ENCODE measurements around the gene ACYP1. TPM values are rescaled to one million over a fixed set of nuclear protein-coding genes. Genes with fewer than 3 reads are reported as not detected.

The ACYP1 gene
- total RNA-seq, 1 experiment from 2014 or later: 23.5 TPM

GRCh38 chr14:75018694-75019093, 45.1 kb downstream of the ACYP1 start:
- Histone ChIP-seq H3K9me2 (replicated peaks; ENCODE audit: low read length) (no peaks in the 10 kb centered on the region), H3K9me3 (ENCODE audit: low read length) (no peaks in the 10 kb centered on the region), H3K27me3 (ENCODE audit: low read length) (no peaks in the 10 kb centered on the region), H3K4me2 (ENCODE audit: low read length) (peak overlapping the region; percentile 12; the same call in 1 of the 2 replicates), H3K36me3 (ENCODE audit: low read depth, low read length) (peaks cover 38% of the 10 kb centered on the region), H3F3A (ENCODE audit: low read length, unreplicated experiment) (no peaks in the 10 kb centered on the region), H2AFZ (ENCODE audit: low read length) (no peak overlapping the region), H4K20me1 (ENCODE audit: low read length) (no peaks in the 10 kb centered on the region), H3K9ac (ENCODE audit: low read length) (no peak overlapping the region), H3K79me2 (ENCODE audit: low read length) (no peaks in the 10 kb centered on the region), H3K27ac (ENCODE audit: low read length) (no peak overlapping the region), H3K4me3 (ENCODE audit: low read length) (no peak overlapping the region), H3K4me1 (ENCODE audit: insufficient read depth, low read length) (peaks cover 5% of the 10 kb centered on the region; the same call in 1 of the 2 replicates)
- peak; percentile 71 for DNase-seq
- intact Hi-C loops (cut with micrococcal nuclease): no loop called here
- CTCF ChIA-PET: no interaction called here
- POLR2A ChIA-PET (ENCODE audit: unreplicated experiment): no interaction called here
- TF ChIP-seq, protein P1, sequence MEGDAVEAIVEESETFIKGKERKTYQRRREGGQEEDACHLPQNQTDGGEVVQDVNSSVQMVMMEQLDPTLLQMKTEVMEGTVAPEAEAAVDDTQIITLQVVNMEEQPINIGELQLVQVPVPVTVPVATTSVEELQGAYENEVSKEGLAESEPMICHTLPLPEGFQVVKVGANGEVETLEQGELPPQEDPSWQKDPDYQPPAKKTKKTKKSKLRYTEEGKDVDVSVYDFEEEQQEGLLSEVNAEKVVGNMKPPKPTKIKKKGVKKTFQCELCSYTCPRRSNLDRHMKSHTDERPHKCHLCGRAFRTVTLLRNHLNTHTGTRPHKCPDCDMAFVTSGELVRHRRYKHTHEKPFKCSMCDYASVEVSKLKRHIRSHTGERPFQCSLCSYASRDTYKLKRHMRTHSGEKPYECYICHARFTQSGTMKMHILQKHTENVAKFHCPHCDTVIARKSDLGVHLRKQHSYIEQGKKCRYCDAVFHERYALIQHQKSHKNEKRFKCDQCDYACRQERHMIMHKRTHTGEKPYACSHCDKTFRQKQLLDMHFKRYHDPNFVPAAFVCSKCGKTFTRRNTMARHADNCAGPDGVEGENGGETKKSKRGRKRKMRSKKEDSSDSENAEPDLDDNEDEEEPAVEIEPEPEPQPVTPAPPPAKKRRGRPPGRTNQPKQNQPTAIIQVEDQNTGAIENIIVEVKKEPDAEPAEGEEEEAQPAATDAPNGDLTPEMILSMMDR (conservative IDR thresholded peaks at IDR 0.05; ENCODE audit: low read depth, low read length): no peak
- TF ChIP-seq EZH2 (IDR thresholded peaks at IDR 0.05; ENCODE audit: low read length, unreplicated experiment) (no peak), EZH2phosphoT487 (IDR thresholded peaks at IDR 0.05; ENCODE audit: borderline replicate concordance, low read length) (no peak)
- no TSS peak for BruUV-seq (replicated peaks)
- ATAC-seq: peak; percentile 38; the same call in 1 of the 2 replicates

- no peaks in the 10 kb centered on the region for H4K20me1 ChIP-seq (ENCODE audit: low read length)
- no peak overlapping the region for H3K4me2 ChIP-seq (ENCODE audit: low read length)
- CTCF ChIA-PET: no interaction called here
- no TSS peak for BruUV-seq (replicated peaks)
- intact Hi-C loops (cut with micrococcal nuclease): no loop called here
- H3F3A ChIP-seq (ENCODE audit: low read length, unreplicated experiment): no peaks in the 10 kb centered on the region
- H3K9me2 ChIP-seq (replicated peaks; ENCODE audit: low read length): no peaks in the 10 kb centered on the region
- H3K9me3 ChIP-seq (ENCODE audit: low read length): no peaks in the 10 kb centered on the region
- H3K4me3 ChIP-seq (ENCODE audit: low read length): no peak overlapping the region
- TF ChIP-seq EZH2phosphoT487 (IDR thresholded peaks at IDR 0.05; ENCODE audit: borderline replicate concordance, low read length) (no peak), EZH2 (IDR thresholded peaks at IDR 0.05; ENCODE audit: low read length, unreplicated experiment) (no peak)
- TF ChIP-seq, protein P1 (conservative IDR thresholded peaks at IDR 0.05; ENCODE audit: low read depth, low read length): no peak
- no peaks in the 10 kb centered on the region for H3K79me2 ChIP-seq (ENCODE audit: low read length)
- POLR2A ChIA-PET (ENCODE audit: unreplicated experiment): interaction anchor here (0.6 kb wide), 1 partner anchor 518 kb away, joined by 6 read pairs; no protein-coding TSS in a partner anchor
- no peak overlapping the region for H3K9ac ChIP-seq (ENCODE audit: low read length)
- DNase-seq: no peak
- H3K27me3 ChIP-seq (ENCODE audit: low read length): no peaks in the 10 kb centered on the region
- H3K36me3 ChIP-seq (ENCODE audit: low read depth, low read length): peaks cover 31% of the 10 kb centered on the region; the same call in 1 of the 2 replicates
- no peak overlapping the region for H2AFZ ChIP-seq (ENCODE audit: low read length)
- no peak for ATAC-seq
- no peak overlapping the region for H3K27ac ChIP-seq (ENCODE audit: low read length)
- H3K4me1 ChIP-seq (ENCODE audit: insufficient read depth, low read length): peaks cover 8% of the 10 kb centered on the region
Measured at GRCh38 chr14:75016815-75017214, 47.0 kb downstream of the ACYP1 start.

DNA sequence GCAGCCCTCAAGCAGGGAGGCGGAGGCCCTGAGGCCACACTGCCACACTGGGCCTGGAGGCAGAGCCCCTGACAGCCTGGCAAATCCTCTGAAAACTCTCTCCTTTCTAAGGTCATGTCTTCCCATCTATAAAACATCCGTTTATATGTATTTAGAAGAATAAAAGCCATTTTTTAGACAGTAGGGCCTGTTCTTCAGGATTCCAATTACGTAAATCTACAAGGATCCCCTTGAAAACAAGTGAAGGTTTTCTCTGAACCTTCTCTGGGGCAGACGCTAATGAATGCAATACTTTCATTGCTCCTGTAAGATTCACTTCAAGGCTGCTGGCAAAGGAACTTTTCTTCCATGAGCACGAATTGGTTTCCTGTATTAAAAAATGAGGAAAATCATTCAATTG, 48.3 kb downstream of the ACYP1 start:
- ATAC-seq (no peak), DNase-seq (no peak)
- no peaks in the 10 kb centered on the region for H3K9me3 ChIP-seq (ENCODE audit: low read length)
- no peaks in the 10 kb centered on the region for H3K27me3 ChIP-seq (ENCODE audit: low read length)
- intact Hi-C loops (cut with micrococcal nuclease): no loop called here
- no peak overlapping the region for H3K9ac ChIP-seq (ENCODE audit: low read length)
- H3K9me2 ChIP-seq (replicated peaks; ENCODE audit: low read length): no peaks in the 10 kb centered on the region
- no peak overlapping the region for H3K4me2 ChIP-seq (ENCODE audit: low read length)
- no TSS peak for BruUV-seq (replicated peaks)
- TF ChIP-seq, protein P1 (conservative IDR thresholded peaks at IDR 0.05; ENCODE audit: low read depth, low read length): no peak
- no peak for TF ChIP-seq EZH2 (IDR thresholded peaks at IDR 0.05; ENCODE audit: low read length, unreplicated experiment)
- no peak for TF ChIP-seq EZH2phosphoT487 (IDR thresholded peaks at IDR 0.05; ENCODE audit: borderline replicate concordance, low read length)
- no peaks in the 10 kb centered on the region for H3K79me2 ChIP-seq (ENCODE audit: low read length)
- no peaks in the 10 kb centered on the region for H3F3A ChIP-seq (ENCODE audit: low read length, unreplicated experiment)
- CTCF ChIA-PET: no interaction called here
- POLR2A ChIA-PET (ENCODE audit: unreplicated experiment): no interaction called here
- no peak overlapping the region for H2AFZ ChIP-seq (ENCODE audit: low read length)
- no peak overlapping the region for H3K27ac ChIP-seq (ENCODE audit: low read length)
- peaks cover 25% of the 10 kb centered on the region; the same call in 1 of the 2 replicates for H3K36me3 ChIP-seq (ENCODE audit: low read depth, low read length)
- no peak overlapping the region for H3K4me3 ChIP-seq (ENCODE audit: low read length)
- no peaks in the 10 kb centered on the region for H4K20me1 ChIP-seq (ENCODE audit: low read length)
- peaks cover 17% of the 10 kb centered on the region for H3K4me1 ChIP-seq (ENCODE audit: insufficient read depth, low read length)
